HepG2 (cell line): Measurements from ENCODE around the gene SLC29A1. TPM values are rescaled to one million over a fixed set of nuclear protein-coding genes. Genes with fewer than 3 reads are reported as not detected.
"Not testable (repeated sequence)": the region's sequence is repeated elsewhere in the genome, so short reads cannot be mapped to it uniquely, and the experiment has no call there.

Experiments used
- ATAC-seq: fragments of 200-7000 bp; cut with Tn5 transposase; 3 replicates; pipeline ENCODE4 v1.9.1; 2020; ENCODE audit warnings: mild to moderate bottlenecking, moderate library complexity
- BruUV-seq: library from RNA; stranded (reverse); fragments of 400-500 nt; replicated peaks from 2 replicates; lab custom pipeline; 2021; lab: Mats Ljungman, UMichigan
- CTCF ChIA-PET: fragments of 300-600 bp; formaldehyde crosslinking; extraction: SDS; loops from one replicate; lab custom pipeline; 2021; ENCODE audit warnings: low total read pairs, inconsistent platforms, low intra/inter-chr PET ratio; lab: Yijun Ruan, JAX
- POLR2A ChIA-PET: fragments of 350-600 bp; sonication (Branson Sonifier 250); formaldehyde crosslinking; loops from one replicate; lab custom pipeline; 2020; ENCODE audit warnings: antibody characterized with exemption, inconsistent platforms; lab: Yijun Ruan, JAX
- DNase-seq: peaks from one replicate; pipeline ENCODE4 v3.0.0-alpha.2; 2015; ENCODE audit warnings: low spot score
- FAIRE-seq: peaks from 3 replicates; lab custom pipeline; 2011; peaks lifted over from hg19 to GRCh38; lab: Jason Lieb, UNC
- H2AFZ ChIP-seq: one replicate; pipeline ENCODE4 v1.6.1; 2011; ENCODE audit warnings: low read length, inconsistent platforms
- H3K27ac ChIP-seq: fragments of 300-600 bp; 3 replicates; pipeline ENCODE4 v1.8.0; 2011; ENCODE audit warnings: mixed run types, mild to moderate bottlenecking, mixed read lengths, low read length, inconsistent platforms; ENCODE audit not compliant: insufficient read depth; ENCODE audit errors: extremely low read length
- H3K27me3 ChIP-seq, 2 experiments: fragments of 200-600 bp in 1 of 2; 2 replicates in 1 of 2; 3 replicates in 1 of 2; pipeline versions ENCODE4 v1.6.0 to v1.8.0; 2011; ENCODE audit warnings: low read length in 2 of 2, mild to moderate bottlenecking in 2 of 2, moderate library complexity in 2 of 2, inconsistent platforms in 1 of 2; ENCODE audit not compliant: insufficient read depth in 2 of 2, control insufficient read depth in 1 of 2
- H3K36me3 ChIP-seq, 2 experiments: fragments of 200-600 bp in 1 of 2; replicated peaks in 1 of 2; 2 replicates in 1 of 2; 3 replicates in 1 of 2; pipeline versions ENCODE4 v1.5.1 to v1.8.0; 2011; ENCODE audit warnings: low read length in 2 of 2, inconsistent platforms in 1 of 2; ENCODE audit not compliant: insufficient read depth in 2 of 2, control insufficient read depth in 1 of 2
- H3K4me1 ChIP-seq: 2 replicates; pipeline ENCODE4 v1.5.1; 2012; ENCODE audit warnings: low read length, inconsistent platforms; ENCODE audit not compliant: insufficient read depth
- H3K4me2 ChIP-seq: 2 replicates; pipeline ENCODE4 v1.6.0; 2011; ENCODE audit warnings: low read depth, low read length, inconsistent platforms
- H3K4me3 ChIP-seq, 3 experiments: fragments of 200-600 bp in 1 of 3; sonication (generic), shearing (Covaris generic) in 1 of 3; replicated peaks in 1 of 3; 2 replicates each; pipeline ENCODE4 v1.5.1; 2011 to 2016; ENCODE audit warnings: low read length in 3 of 3, inconsistent platforms in 2 of 3, low read depth in 2 of 3, mild to moderate bottlenecking in 2 of 3, control low read depth in 1 of 3, mixed read lengths in 1 of 3; ENCODE audit not compliant: insufficient read depth in 1 of 3
- H3K79me2 ChIP-seq: one replicate; pipeline ENCODE4 v1.6.1; 2011; ENCODE audit warnings: low read length, inconsistent platforms; ENCODE audit not compliant: insufficient read depth
- H3K9ac ChIP-seq: 2 replicates; pipeline ENCODE4 v1.6.0; 2011; ENCODE audit warnings: mild to moderate bottlenecking, low read depth, low read length, inconsistent platforms; ENCODE audit not compliant: insufficient read depth
- H3K9me3 ChIP-seq: 2 replicates; pipeline ENCODE4 v1.5.1; 2012; ENCODE audit warnings: mild to moderate bottlenecking, low read length
- H4K20me1 ChIP-seq: 2 replicates; pipeline ENCODE4 v1.6.0; 2011; ENCODE audit warnings: inconsistent platforms, mild to moderate bottlenecking, low read length, moderate library complexity; ENCODE audit not compliant: insufficient read depth
- CSRNP1 ChIP-seq: sonication (generic); formaldehyde crosslinking; IDR thresholded peaks from 2 replicates; pipeline ENCODE4 v1.8.1; 2023; ENCODE audit warnings: mild to moderate bottlenecking, missing genetic modification reagents
- PHF5A ChIP-seq: IDR thresholded peaks from one replicate; pipeline ENCODE4 v1.6.1; 2018; ENCODE audit warnings: low read depth, missing genetic modification reagents; ENCODE audit not compliant: unreplicated experiment
- ZNF124 ChIP-seq: sonication (generic); formaldehyde crosslinking; IDR thresholded peaks from 2 replicates; pipeline ENCODE4 v1.4.0; 2020; ENCODE audit warnings: missing genetic modification reagents
- ZNF850 ChIP-seq: sonication (generic); formaldehyde crosslinking; conservative IDR thresholded peaks from 2 replicates; pipeline ENCODE4 v1.9.0; 2021; ENCODE audit warnings: mild to moderate bottlenecking, missing genetic modification reagents
- WGBS: methylation state at CpG from one replicate; pipeline ENCODE4 v1.1.6; 2017; ENCODE audit warnings: low lambda C conversion rate; 5-methylcytosine and 5-hydroxymethylcytosine counted together
- in situ Hi-C: cut with HindIII; loops from 2 replicates; pipeline ENCODE4 v1.10.0; 2017; ENCODE audit warnings: low pct_unique_long_range_greater_than_20kb; ENCODE audit not compliant: extremely low pct_ligation_motif_present
- intact Hi-C: fragments of 100-400 bp; cut with micrococcal nuclease; formaldehyde crosslinking; loops from one replicate; pipeline ENCODE4 v1.10.0; 2022; ENCODE audit not compliant: unreplicated experiment
- polyA plus RNA-seq, 8 experiments: library from polyadenylated mRNA; depleted of rRNA in 3 of 8; stranded (reverse) in 7 of 8; unstranded in 1 of 8; fragments of >200 nt; fragmentation: Illumina TruSeq in 4 of 8; extraction: Trizol in 4 of 8; gene quantifications; 2 replicates each; pipeline versions ENCODE4 v1.2.1 to v1.2.3, GENCODE V29; 2011 to 2016; ENCODE audit warnings: low read depth in 4 of 8, missing spikeins in 1 of 8, mixed read lengths in 1 of 8; ENCODE audit not compliant: insufficient read depth in 1 of 8
- total RNA-seq, 5 experiments: library from RNA; depleted of rRNA; stranded (reverse); fragments of >200 nt; fragmentation: Illumina TruSeq; extraction: Trizol; gene quantifications; 2 replicates each; pipeline ENCODE4 v1.2.3, GENCODE V29; 2016; ENCODE audit warnings: low read depth in 1 of 5
- TF ChIP-seq, protein P1 (sequence below): sonication (generic); formaldehyde crosslinking; IDR thresholded peaks from 2 replicates; pipeline ENCODE4 v1.9.0; 2021; ENCODE audit warnings: mild to moderate bottlenecking, missing genetic modification reagents

The SLC29A1 gene
- total and polyA plus RNA-seq, 2 of the 13 experiments (the other 11 are each of a cell fraction or from before 2014, with no cell fraction given): 43.2 to 106 TPM

- in situ Hi-C loops: no loop called here
- WGBS: 64% methylated on average over 4 of the region's 4 CpGs
Observed at GRCh38 chr6:44180886-44181285, 42.5 kb upstream of the SLC29A1 start.

GRCh38 chr6:44181784-44182183 lies 41.6 kb upstream of the SLC29A1 start:
- H3K27ac ChIP-seq, BruUV-seq, H2AFZ ChIP-seq, H3K9me3 ChIP-seq, H3K79me2 ChIP-seq, H4K20me1 ChIP-seq, ATAC-seq, H3K4me3 ChIP-seq, in situ Hi-C loops, CTCF ChIA-PET, H3K9ac ChIP-seq, intact Hi-C loops, DNase-seq, POLR2A ChIA-PET, H3K27me3 ChIP-seq, H3K4me2 ChIP-seq, H3K36me3 ChIP-seq: not testable (repeated sequence)
- TF ChIP-seq, protein P1, sequence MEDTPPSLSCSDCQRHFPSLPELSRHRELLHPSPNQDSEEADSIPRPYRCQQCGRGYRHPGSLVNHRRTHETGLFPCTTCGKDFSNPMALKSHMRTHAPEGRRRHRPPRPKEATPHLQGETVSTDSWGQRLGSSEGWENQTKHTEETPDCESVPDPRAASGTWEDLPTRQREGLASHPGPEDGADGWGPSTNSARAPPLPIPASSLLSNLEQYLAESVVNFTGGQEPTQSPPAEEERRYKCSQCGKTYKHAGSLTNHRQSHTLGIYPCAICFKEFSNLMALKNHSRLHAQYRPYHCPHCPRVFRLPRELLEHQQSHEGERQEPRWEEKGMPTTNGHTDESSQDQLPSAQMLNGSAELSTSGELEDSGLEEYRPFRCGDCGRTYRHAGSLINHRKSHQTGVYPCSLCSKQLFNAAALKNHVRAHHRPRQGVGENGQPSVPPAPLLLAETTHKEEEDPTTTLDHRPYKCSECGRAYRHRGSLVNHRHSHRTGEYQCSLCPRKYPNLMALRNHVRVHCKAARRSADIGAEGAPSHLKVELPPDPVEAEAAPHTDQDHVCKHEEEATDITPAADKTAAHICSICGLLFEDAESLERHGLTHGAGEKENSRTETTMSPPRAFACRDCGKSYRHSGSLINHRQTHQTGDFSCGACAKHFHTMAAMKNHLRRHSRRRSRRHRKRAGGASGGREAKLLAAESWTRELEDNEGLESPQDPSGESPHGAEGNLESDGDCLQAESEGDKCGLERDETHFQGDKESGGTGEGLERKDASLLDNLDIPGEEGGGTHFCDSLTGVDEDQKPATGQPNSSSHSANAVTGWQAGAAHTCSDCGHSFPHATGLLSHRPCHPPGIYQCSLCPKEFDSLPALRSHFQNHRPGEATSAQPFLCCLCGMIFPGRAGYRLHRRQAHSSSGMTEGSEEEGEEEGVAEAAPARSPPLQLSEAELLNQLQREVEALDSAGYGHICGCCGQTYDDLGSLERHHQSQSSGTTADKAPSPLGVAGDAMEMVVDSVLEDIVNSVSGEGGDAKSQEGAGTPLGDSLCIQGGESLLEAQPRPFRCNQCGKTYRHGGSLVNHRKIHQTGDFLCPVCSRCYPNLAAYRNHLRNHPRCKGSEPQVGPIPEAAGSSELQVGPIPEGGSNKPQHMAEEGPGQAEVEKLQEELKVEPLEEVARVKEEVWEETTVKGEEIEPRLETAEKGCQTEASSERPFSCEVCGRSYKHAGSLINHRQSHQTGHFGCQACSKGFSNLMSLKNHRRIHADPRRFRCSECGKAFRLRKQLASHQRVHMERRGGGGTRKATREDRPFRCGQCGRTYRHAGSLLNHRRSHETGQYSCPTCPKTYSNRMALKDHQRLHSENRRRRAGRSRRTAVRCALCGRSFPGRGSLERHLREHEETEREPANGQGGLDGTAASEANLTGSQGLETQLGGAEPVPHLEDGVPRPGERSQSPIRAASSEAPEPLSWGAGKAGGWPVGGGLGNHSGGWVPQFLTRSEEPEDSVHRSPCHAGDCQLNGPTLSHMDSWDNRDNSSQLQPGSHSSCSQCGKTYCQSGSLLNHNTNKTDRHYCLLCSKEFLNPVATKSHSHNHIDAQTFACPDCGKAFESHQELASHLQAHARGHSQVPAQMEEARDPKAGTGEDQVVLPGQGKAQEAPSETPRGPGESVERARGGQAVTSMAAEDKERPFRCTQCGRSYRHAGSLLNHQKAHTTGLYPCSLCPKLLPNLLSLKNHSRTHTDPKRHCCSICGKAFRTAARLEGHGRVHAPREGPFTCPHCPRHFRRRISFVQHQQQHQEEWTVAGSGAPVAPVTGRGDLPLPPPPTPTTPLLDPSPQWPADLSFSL (CRISPR knock-in tag): peak; percentile 92
- peaks cover 63% of the 10 kb centered on the region for H3K4me1 ChIP-seq
- FAIRE-seq: peak; percentile 49

More at GRCh38 chr6:44180886-44181285, 42.5 kb upstream of the SLC29A1 start:
- POLR2A ChIA-PET: interaction anchor here (1.1 to 1.4 kb wide), 3 partner anchors 12 to 66 kb away, joined by 3 to 4 read pairs (median 4); partner anchors contain the start of gene HSP90AB1
- peaks cover 62% of the 10 kb centered on the region for H3K4me1 ChIP-seq
- no peak overlapping the region for H3K4me2 ChIP-seq
- CTCF ChIA-PET: no interaction called here
- H3K27ac ChIP-seq: no peak overlapping the region
- ATAC-seq (peak; percentile 16; the same call in 2 of the 3 replicates), DNase-seq (no peak), FAIRE-seq (no peak)
- no peak for TF ChIP-seq ZNF124 (CRISPR knock-in tag)
- no peak for TF ChIP-seq CSRNP1 (CRISPR knock-in tag)
- no peak for TF ChIP-seq ZNF850
- no peak for TF ChIP-seq PHF5A (CRISPR knock-in tag)
- H2AFZ ChIP-seq: no peak overlapping the region
- H3K36me3 ChIP-seq: no peaks in the 10 kb centered on the region
- no peak overlapping the region for H3K4me3 ChIP-seq
- H3K9me3 ChIP-seq: no peaks in the 10 kb centered on the region
- no peaks in the 10 kb centered on the region for H4K20me1 ChIP-seq
- H3K27me3 ChIP-seq: peaks cover 0 to 14% of the 10 kb centered on the region in 2 experiments; a peak in 3 of 5 replicates
- H3K79me2 ChIP-seq: no peaks in the 10 kb centered on the region
- no peak overlapping the region for H3K9ac ChIP-seq
- BruUV-seq: no TSS peak
- intact Hi-C loops: no loop called here
